GM12891 (cell line): Measurements from ENCODE around the gene TBC1D1.

Experiments used
- POLR2A ChIP-seq: IDR thresholded peaks from 2 replicates; pipeline ENCODE4 v1.6.1; 2011; ENCODE audit warnings: low read depth, low read length, control low read depth
- POLR2AphosphoS5 ChIP-seq: IDR thresholded peaks from 2 replicates; pipeline ENCODE4 v1.6.1; 2011; ENCODE audit warnings: low read depth, low read length, control low read depth
- POU2F2 ChIP-seq: IDR thresholded peaks from 2 replicates; pipeline ENCODE4 v1.6.1; 2011; ENCODE audit warnings: low read depth, mild to moderate bottlenecking, control low read depth, low read length, moderate library complexity
- SPI1 ChIP-seq: IDR thresholded peaks from 2 replicates; pipeline ENCODE4 v1.6.1; 2011; ENCODE audit warnings: low read depth, low read length, control low read depth
- TAF1 ChIP-seq: IDR thresholded peaks from 2 replicates; pipeline ENCODE4 v1.6.1; 2011; ENCODE audit warnings: low read depth, low read length, control low read depth

DNA sequence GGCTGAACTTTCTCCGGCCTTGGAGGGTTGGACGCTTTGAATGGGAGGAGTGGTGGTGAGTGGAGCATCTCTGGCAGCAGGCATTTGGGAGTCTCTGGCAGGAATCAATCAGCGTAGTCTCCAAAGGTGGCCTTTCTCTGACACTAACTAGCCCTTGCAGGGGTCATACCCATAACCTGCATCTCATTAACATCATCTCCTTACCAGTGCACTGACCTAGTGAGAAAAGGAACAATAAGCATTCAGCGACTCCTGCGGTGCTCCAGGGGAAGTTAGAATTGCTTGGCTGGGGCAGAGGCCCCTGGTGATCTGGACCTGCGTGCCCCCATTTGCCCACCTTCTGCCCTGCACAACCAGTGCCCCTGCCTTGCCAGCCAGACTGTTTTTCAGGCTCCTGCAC is 231.2 kb downstream of the TBC1D1 start:
- TF ChIP-seq POLR2A (no peak), POLR2AphosphoS5 (no peak), TAF1 (no peak), POU2F2 (no peak), SPI1 (no peak)
